ENCODE measurements around the gene EPB41L3. TPM values are rescaled to one million over a fixed set of nuclear protein-coding genes. Genes with fewer than 3 reads are reported as not detected.

The EPB41L3 gene
- total RNA-seq, 1 experiment from 2014 or later, result 0.34 TPM

- Histone ChIP-seq H3K9me2 (ENCODE audit: insufficient read depth) (no peaks in the 10 kb centered on the region), H3K9ac (ENCODE audit: low read length) (no peak overlapping the region), H3K79me2 (ENCODE audit: insufficient read depth, low read length) (no peaks in the 10 kb centered on the region), H3K9me3 (ENCODE audit: control insufficient read depth in 1 of 2, insufficient read depth in 1 of 2, low read depth in 1 of 2, low read length in 2 of 2) (peaks cover 0 to 24% of the 10 kb centered on the region in 2 experiments; a peak in 1 of 4 replicates), H2AFZ (ENCODE audit: low read depth, low read length, poor library complexity, severe bottlenecking) (no peak overlapping the region), H4K20me1 (ENCODE audit: insufficient read depth) (no peaks in the 10 kb centered on the region), H3K4me1 (ENCODE audit: control insufficient read depth in 1 of 2, insufficient read depth in 2 of 2, low read length in 2 of 2) (no peaks in the 10 kb centered on the region), H3K4me2 (ENCODE audit: low read length) (no peak overlapping the region), H3K27ac (ENCODE audit: low read depth, low read length) (no peak overlapping the region), H3K27me3 (ENCODE audit: insufficient read depth, low read length) (no peaks in the 10 kb centered on the region), H3K4me3 (replicated peaks in 1 of 2; ENCODE audit: low read depth in 1 of 2, low read length in 2 of 2) (no peak overlapping the region), H3K36me3 (ENCODE audit: control insufficient read depth in 1 of 2, insufficient read depth in 2 of 2, low read length in 2 of 2) (no peaks in the 10 kb centered on the region)
- ChIA-PET RAD21 (ENCODE audit: low non-redundant PET in 1 of 2, low total read pairs in 2 of 2, uncharacterized antibody in 2 of 2, unreplicated experiment in 2 of 2) (no interaction called here), CTCF (no interaction called here), POLR2A (no interaction called here)
- no peak for ATAC-seq
- no TSS peak for BruUV-seq (replicated peaks)
- DNase-seq (ENCODE audit: low read depth, low spot score), result no peak
- no peak for TF ChIP-seq FOSL1 (IDR thresholded peaks at IDR 0.05; ENCODE audit: low read depth)
- no peak for TF ChIP-seq CEBPB (IDR thresholded peaks at IDR 0.05; ENCODE audit: low read depth)
- TF ChIP-seq ELF1 (IDR thresholded peaks at IDR 0.05; ENCODE audit: borderline replicate concordance, low read depth), result no peak
- TF ChIP-seq CBX3 (IDR thresholded peaks at IDR 0.05; ENCODE audit: low read depth), result no peak
- no peak for TF ChIP-seq JUND (IDR thresholded peaks at IDR 0.05)
- TF ChIP-seq, protein P1, sequence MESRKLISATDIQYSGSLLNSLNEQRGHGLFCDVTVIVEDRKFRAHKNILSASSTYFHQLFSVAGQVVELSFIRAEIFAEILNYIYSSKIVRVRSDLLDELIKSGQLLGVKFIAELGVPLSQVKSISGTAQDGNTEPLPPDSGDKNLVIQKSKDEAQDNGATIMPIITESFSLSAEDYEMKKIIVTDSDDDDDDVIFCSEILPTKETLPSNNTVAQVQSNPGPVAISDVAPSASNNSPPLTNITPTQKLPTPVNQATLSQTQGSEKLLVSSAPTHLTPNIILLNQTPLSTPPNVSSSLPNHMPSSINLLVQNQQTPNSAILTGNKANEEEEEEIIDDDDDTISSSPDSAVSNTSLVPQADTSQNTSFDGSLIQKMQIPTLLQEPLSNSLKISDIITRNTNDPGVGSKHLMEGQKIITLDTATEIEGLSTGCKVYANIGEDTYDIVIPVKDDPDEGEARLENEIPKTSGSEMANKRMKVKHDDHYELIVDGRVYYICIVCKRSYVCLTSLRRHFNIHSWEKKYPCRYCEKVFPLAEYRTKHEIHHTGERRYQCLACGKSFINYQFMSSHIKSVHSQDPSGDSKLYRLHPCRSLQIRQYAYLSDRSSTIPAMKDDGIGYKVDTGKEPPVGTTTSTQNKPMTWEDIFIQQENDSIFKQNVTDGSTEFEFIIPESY (IDR thresholded peaks at IDR 0.05; ENCODE audit: extremely low read depth, insufficient replicate concordance, low read length), result no peak
- no peak for TF ChIP-seq EZH2phosphoT487 (IDR thresholded peaks at IDR 0.05; ENCODE audit: borderline replicate concordance)
- TF ChIP-seq TCF7L2 (IDR thresholded peaks at IDR 0.05; ENCODE audit: borderline replicate concordance, extremely low read depth, insufficient read depth, insufficient read length), result no peak
- no peak for TF ChIP-seq ZNF274 (IDR thresholded peaks at IDR 0.05; ENCODE audit: low read depth, low read length)
- no peak for TF ChIP-seq SIN3A (IDR thresholded peaks at IDR 0.05; ENCODE audit: low read depth)
- no peak for TF ChIP-seq POLR2AphosphoS5 (IDR thresholded peaks at IDR 0.05; ENCODE audit: low read depth, low read length)
- intact Hi-C loops (cut with micrococcal nuclease), result no loop called here
Measured at GRCh38 chr18:5422626-5423025, 121.2 kb downstream of the EPB41L3 start.

All from HCT116 (cell line).